Measurements from ENCODE around the gene ANXA2R. TPM values are rescaled to one million over a fixed set of nuclear protein-coding genes. Genes with fewer than 3 reads are reported as not detected.

The ANXA2R gene
- total and polyA plus RNA-seq, 2 of the 13 experiments (the other 11 are each of a cell fraction or from before 2014, with no cell fraction given): 0.95 to 1.3 TPM

DNA sequence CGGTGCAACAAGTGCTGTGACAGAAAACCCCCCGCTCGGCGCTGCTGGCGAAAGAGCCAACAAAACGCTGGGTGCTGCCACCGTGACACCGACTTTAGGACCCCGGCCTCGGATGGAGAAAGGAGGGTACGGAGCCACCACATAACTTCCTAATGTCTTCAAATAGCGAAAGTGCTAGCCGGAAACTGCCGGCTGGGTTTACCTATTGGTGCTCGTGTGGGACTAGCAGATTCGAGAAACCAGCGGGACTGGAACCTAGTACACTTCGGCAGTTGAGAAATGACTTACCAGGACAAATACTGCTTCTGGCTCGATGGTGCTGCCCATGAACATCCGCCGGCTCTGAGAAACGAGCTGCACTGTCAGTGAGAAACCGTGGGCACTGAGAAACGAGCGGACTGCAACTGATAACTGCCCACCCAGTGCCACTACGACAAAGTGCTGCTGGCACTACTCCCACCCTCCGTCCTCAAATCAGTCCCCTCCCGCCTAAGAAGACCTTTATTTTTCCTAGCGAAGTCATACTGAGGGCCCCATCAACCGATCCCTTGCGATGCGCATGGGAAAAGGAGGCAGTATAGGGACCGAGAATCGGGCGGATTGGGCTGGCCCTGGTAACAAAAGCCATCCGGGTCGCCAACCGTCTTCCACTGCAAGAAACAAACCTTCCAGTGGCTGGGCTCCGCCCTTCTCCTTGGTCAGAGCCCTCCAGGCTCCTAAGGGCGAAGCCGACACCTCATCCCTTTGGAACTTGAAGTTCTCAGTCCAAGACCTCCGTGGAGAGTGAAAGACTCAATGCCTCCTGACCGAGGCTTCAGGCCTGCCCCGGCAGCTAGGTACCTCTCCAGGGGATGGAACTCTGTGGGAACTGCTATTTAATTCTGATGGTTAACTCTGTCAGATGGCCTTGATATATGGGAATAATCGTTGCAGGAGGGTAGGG is 27.0 kb upstream of the ANXA2R start (continued):
- TF ChIP-seq, protein P1, sequence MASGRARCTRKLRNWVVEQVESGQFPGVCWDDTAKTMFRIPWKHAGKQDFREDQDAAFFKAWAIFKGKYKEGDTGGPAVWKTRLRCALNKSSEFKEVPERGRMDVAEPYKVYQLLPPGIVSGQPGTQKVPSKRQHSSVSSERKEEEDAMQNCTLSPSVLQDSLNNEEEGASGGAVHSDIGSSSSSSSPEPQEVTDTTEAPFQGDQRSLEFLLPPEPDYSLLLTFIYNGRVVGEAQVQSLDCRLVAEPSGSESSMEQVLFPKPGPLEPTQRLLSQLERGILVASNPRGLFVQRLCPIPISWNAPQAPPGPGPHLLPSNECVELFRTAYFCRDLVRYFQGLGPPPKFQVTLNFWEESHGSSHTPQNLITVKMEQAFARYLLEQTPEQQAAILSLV (CRISPR knock-in tag; IDR thresholded peaks at IDR 0.05; ENCODE audit: borderline replicate concordance): no peak
- no peak for TF ChIP-seq YY1 (IDR thresholded peaks at IDR 0.05; ENCODE audit: insufficient read depth, insufficient replicate concordance, low read depth, low read length)
- TF ChIP-seq TCF7 (IDR thresholded peaks at IDR 0.05; ENCODE audit: low read depth): no peak
- TF ChIP-seq HOXA5 (CRISPR knock-in tag; IDR thresholded peaks at IDR 0.05): peak; percentile 50; the same call in 1 of the 2 replicates
- TF ChIP-seq, protein P2, sequence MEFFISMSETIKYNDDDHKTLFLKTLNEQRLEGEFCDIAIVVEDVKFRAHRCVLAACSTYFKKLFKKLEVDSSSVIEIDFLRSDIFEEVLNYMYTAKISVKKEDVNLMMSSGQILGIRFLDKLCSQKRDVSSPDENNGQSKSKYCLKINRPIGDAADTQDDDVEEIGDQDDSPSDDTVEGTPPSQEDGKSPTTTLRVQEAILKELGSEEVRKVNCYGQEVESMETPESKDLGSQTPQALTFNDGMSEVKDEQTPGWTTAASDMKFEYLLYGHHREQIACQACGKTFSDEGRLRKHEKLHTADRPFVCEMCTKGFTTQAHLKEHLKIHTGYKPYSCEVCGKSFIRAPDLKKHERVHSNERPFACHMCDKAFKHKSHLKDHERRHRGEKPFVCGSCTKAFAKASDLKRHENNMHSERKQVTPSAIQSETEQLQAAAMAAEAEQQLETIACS (CRISPR knock-in tag; IDR thresholded peaks at IDR 0.05): no peak
- TF ChIP-seq ONECUT2 (CRISPR knock-in tag; IDR thresholded peaks at IDR 0.05): no peak
- peak; percentile 62; the same call in 1 of the 2 replicates for TF ChIP-seq ZNF350 (CRISPR knock-in tag; IDR thresholded peaks at IDR 0.05; ENCODE audit: borderline replicate concordance, low read depth)
- no peak for TF ChIP-seq CEBPB (IDR thresholded peaks at IDR 0.05; ENCODE audit: borderline replicate concordance, low read depth, low read length)
- TF ChIP-seq, protein P3, sequence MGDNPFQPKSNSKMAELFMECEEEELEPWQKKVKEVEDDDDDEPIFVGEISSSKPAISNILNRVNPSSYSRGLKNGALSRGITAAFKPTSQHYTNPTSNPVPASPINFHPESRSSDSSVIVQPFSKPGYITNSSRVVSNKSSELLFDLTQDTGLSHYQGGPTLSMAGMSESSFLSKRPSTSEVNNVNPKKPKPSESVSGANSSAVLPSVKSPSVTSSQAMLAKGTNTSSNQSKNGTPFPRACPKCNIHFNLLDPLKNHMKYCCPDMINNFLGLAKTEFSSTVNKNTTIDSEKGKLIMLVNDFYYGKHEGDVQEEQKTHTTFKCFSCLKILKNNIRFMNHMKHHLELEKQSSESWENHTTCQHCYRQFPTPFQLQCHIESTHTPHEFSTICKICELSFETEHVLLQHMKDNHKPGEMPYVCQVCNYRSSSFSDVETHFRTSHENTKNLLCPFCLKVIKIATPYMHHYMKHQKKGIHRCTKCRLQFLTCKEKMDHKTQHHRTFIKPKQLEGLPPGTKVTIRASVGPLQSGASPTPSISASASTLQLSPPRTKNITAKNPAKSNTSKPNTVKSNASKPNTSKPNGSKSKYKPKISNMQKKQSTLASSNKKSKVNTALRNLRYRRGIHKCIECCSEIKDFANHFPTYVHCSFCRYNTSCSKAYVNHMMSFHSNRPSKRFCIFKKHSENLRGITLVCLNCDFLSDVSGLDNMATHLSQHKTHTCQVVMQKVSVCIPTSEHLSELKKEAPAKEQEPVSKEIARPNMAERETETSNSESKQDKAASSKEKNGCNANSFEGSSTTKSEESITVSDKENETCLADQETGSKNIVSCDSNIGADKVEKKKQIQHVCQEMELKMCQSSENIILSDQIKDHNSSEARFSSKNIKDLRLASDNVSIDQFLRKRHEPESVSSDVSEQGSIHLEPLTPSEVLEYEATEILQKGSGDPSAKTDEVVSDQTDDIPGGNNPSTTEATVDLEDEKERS (CRISPR knock-in tag; IDR thresholded peaks at IDR 0.05): peak; percentile 40; the same call in 1 of the 2 replicates
- no peak for TF ChIP-seq KLF9 (CRISPR knock-in tag; IDR thresholded peaks at IDR 0.05; ENCODE audit: low read depth)
- TF ChIP-seq, protein P4, sequence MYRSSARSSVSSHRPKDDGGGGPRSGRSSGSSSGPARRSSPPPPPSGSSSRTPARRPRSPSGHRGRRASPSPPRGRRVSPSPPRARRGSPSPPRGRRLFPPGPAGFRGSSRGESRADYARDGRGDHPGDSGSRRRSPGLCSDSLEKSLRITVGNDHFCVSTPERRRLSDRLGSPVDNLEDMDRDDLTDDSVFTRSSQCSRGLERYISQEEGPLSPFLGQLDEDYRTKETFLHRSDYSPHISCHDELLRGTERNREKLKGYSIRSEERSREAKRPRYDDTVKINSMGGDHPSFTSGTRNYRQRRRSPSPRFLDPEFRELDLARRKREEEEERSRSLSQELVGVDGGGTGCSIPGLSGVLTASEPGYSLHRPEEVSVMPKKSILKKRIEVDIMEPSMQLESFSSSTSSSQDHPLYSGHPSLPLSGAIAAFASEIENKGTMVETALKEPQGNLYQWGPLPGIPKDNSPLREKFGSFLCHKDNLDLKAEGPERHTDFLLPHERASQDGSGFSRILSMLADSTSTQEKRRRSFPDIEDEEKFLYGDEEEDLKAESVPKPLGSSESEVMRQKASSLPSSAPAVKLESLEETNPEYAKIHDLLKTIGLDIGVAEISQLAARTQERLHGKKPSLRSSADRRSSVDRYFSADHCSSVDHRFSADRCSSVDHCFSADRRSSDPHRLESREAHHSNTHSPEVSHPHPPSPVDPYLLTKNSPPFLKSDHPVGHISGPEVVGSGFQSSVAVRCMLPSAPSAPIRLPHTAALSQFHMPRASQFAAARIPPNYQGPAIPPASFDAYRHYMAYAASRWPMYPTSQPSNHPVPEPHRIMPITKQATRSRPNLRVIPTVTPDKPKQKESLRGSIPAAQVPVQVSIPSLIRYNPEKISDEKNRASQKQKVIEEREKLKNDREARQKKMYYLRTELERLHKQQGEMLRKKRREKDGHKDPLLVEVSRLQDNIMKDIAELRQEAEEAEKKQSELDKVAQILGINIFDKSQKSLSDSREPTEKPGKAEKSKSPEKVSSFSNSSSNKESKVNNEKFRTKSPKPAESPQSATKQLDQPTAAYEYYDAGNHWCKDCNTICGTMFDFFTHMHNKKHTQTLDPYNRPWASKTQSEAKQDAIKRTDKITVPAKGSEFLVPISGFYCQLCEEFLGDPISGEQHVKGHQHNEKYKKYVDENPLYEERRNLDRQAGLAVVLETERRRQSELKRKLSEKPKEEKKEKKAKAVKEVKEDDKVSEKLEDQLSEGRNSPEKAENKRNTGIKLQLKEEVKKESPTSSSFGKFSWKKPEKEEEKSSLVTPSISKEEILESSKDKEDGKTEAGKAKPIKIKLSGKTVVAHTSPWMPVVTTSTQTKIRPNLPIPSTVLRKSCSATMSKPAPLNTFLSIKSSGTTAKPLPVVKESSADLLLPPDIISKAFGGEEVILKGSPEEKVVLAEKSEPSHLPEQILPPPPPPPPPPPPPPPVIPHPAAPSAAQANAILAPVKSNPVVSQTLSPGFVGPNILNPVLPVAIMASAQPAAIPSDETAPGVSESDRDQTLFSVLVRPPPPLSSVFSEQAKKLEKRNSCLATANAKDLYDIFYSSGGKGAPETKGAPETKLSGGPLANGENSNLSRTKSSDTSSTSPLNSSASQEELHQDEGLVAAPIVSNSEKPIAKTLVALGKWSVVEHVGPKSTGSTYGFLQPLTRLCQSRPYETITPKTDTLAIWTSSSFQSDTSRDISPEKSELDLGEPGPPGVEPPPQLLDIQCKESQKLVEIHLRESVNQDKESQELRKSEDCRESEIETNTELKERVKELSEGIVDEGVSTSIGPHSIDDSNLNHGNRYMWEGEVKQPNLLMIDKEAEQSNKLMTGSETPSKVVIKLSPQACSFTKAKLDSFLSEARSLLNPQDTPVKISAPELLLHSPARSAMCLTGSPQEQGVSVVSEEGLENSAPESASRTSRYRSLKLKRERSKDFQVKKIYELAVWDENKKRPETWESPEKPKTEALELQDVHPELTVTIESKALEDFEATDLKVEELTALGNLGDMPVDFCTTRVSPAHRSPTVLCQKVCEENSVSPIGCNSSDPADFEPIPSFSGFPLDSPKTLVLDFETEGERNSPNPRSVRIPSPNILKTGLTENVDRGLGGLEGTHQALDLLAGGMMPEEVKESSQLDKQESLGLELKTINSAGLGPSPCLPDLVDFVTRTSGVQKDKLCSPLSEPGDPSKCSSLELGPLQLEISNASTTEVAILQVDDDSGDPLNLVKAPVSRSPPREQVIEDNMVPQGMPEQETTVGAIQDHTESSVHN (CRISPR knock-in tag; IDR thresholded peaks at IDR 0.05): no peak
- no peak for TF ChIP-seq PHB2 (IDR thresholded peaks at IDR 0.05; ENCODE audit: partially characterized antibody)
- no peak for TF ChIP-seq ZNF607 (CRISPR knock-in tag; IDR thresholded peaks at IDR 0.05; ENCODE audit: borderline replicate concordance)
